Measurements from ENCODE around the gene MEAF6.

GRCh38 chr1:37453647-37454046 is 60.9 kb downstream of the MEAF6 start:
- TF ChIP-seq CTCF (IDR thresholded peaks at IDR 0.05), result no peak
- TF ChIP-seq POLR2A (IDR thresholded peaks at IDR 0.05; ENCODE audit: low read depth), result no peak
